Measurements from ENCODE around the gene SLC38A10.
"Not testable (repeated sequence)": the region's sequence is repeated elsewhere in the genome, so short reads cannot be mapped to it uniquely, and the experiment has no call there.

SLC38A10 gene

DNA sequence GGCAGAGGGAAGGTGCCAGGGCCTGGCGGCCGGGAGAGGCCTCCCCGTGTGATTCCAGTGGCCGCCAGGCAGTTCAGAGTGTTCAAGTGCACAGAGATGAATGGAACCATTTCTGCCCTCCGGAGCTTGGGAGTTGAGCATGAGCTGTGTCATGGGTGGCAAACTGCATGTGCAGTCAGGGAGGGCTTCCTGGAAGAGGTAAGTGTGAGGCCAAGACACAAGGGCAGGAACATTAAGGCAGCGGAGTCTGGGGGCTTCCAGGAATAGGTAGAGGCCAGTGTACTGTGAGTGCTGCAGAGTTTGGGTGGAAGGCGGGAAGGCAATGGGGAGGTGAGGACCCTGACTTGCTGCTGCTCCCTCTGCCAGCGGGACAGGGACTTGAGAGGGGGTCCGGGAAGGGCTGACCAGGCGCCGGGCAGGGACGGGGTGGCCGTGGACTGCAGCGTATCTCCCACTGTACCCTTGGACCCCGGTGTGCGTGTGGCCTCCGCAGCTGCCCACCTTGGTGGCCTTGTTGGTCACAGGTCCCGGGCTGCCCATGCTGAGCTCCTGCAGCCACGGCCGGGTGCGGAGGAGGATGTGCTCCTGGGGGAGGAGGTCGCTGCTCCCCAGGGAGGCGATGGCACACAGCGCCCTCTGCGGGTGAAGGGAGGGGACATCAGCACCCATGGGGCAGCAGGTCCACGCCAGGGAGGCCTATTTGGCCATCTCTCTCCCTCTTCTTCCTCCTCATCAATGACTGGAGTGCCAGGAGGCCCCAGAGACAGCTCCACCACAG, 64.9 kb downstream of the SLC38A10 start:
- no peak overlapping the region for H3K9ac ChIP-seq (ENCODE audit: low read depth, low read length)
- no peaks in the 10 kb centered on the region for H3K27me3 ChIP-seq (ENCODE audit: control insufficient read depth, insufficient read depth, low read length)
- H3K4me3 ChIP-seq (ENCODE audit: low read depth, low read length), result no peak overlapping the region
- H3K9me3 ChIP-seq (ENCODE audit: control insufficient read depth, insufficient read depth, low read length), result no peaks in the 10 kb centered on the region
- peaks cover 23% of the 10 kb centered on the region for H3K36me3 ChIP-seq (ENCODE audit: control insufficient read depth, insufficient read depth, low read length)
- H3K27ac ChIP-seq (ENCODE audit: low read depth, low read length), result no peak overlapping the region
- no peaks in the 10 kb centered on the region for H3K4me1 ChIP-seq (ENCODE audit: control insufficient read depth, insufficient read depth, low read length)

DNA sequence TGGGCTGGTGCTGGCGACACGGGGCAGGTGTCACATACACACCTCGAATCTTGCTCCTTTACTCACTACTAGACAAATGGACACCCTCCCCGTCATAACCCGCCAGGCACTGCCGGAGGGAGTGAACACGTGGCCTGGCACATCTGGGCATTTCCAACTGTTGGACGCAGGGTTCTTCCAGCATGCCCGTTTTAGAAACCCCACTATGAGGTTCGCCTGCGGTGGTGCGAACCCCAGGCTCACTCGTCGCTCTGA, 65.5 kb downstream of the SLC38A10 start:
- Histone ChIP-seq H3K36me3 (ENCODE audit: control insufficient read depth, insufficient read depth, low read length) (peaks cover 23% of the 10 kb centered on the region), H3K9me3 (ENCODE audit: control insufficient read depth, insufficient read depth, low read length) (no peaks in the 10 kb centered on the region), H3K27ac (ENCODE audit: low read depth, low read length) (no peak overlapping the region), H3K4me1 (ENCODE audit: control insufficient read depth, insufficient read depth, low read length) (no peaks in the 10 kb centered on the region), H3K4me3 (ENCODE audit: low read depth, low read length) (no peak overlapping the region), H3K9ac (ENCODE audit: low read depth, low read length) (no peak overlapping the region), H3K27me3 (ENCODE audit: control insufficient read depth, insufficient read depth, low read length) (no peaks in the 10 kb centered on the region)

DNA sequence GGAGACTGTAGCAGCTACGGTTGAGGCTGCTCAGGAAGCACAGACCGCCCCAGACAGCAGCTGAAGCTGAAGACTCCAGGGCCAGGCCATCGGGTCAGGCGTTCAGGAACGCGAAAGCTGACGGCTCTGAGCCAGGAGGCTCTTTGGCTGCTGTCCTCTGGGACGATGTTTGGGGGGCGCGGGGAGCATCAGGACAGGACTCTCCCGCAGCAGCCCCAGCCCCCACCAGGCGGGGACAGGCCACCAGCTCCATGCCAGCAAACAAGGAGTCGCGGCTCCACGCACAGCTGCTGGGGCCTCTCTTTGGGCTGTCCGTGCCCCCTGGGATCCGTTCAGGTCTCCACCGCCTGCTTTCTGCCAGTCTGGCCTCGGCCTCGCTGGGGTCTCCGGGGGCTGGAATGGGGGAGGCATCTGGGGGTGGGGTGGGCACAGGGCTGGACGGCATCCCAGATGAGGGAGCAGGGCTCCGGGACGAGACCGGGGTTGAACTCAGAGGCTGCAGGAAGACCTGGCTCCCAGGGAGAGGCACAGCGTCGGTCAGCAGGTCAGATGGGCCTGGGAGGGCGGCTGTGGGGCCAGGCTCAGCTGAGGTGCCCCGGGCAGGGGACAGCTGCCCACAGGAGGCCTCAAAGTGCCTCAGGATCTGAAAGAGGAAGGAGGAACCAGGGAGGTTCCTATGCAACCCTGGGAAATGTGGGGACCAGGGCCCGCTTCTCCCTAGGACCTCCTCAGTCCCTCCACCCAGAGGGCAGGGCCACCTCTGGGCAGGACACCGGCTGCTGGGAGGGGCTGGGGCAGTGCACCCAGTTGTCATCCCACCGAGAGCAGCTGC, 66.1 kb downstream of the SLC38A10 start:
- Histone ChIP-seq H3K27ac (ENCODE audit: low read depth, low read length) (no peak overlapping the region), H3K4me3 (ENCODE audit: low read depth, low read length) (no peak overlapping the region), H3K9me3 (ENCODE audit: control insufficient read depth, insufficient read depth, low read length) (no peaks in the 10 kb centered on the region), H3K27me3 (ENCODE audit: control insufficient read depth, insufficient read depth, low read length) (no peaks in the 10 kb centered on the region; the same call in 1 of the 2 replicates), H3K9ac (ENCODE audit: low read depth, low read length) (no peak overlapping the region), H3K36me3 (ENCODE audit: control insufficient read depth, insufficient read depth, low read length) (peaks cover 23% of the 10 kb centered on the region), H3K4me1 (ENCODE audit: control insufficient read depth, insufficient read depth, low read length) (no peaks in the 10 kb centered on the region)

DNA sequence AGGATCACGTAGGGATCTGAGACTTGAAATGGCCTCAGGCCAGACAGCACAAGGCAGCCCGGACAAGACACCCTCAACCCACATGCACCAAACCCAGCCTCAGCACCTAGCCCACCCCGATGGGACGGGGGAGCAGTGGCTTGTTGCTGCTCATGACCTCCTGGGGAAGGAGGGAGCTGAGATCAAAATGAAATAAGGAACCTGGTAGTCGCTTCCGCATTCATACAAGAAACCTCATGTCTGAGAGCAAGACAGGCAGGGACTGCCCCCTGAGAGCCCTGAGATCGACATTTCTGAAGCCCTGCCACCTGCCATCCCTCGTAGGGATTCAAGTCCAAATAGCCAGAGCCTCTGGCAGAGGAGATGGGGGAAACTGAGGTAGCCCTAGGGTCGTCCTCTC, 66.7 kb downstream of the SLC38A10 start:
- Histone ChIP-seq H3K4me1 (ENCODE audit: control insufficient read depth, insufficient read depth, low read length) (peaks cover 5% of the 10 kb centered on the region; the same call in 1 of the 2 replicates), H3K9ac (ENCODE audit: low read depth, low read length) (no peak overlapping the region), H3K27me3 (ENCODE audit: control insufficient read depth, insufficient read depth, low read length) (no peaks in the 10 kb centered on the region; the same call in 1 of the 2 replicates), H3K27ac (ENCODE audit: low read depth, low read length) (no peak overlapping the region), H3K4me3 (ENCODE audit: low read depth, low read length) (no peak overlapping the region), H3K36me3 (ENCODE audit: control insufficient read depth, insufficient read depth, low read length) (peaks cover 22% of the 10 kb centered on the region), H3K9me3 (ENCODE audit: control insufficient read depth, insufficient read depth, low read length) (no peaks in the 10 kb centered on the region)

DNA sequence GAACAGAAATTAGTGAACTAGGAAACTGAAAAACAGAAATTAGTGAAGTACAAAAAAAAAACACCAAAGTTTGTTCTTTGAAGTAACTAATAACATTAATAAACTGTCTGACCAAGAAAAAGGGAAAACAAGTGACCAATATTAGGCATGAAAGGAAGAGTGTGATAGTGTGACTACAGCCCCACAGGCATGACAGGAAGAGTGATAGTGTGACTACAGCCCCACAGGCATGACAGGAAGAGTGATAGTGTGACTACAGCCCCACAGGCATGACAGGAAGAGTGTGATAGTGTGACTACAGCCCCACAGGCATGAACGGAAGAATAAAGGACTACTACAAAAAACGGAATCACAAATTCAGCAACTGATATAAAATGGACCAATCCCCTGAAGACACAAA, 67.5 kb downstream of the SLC38A10 start:
- not testable (repeated sequence) for H3K27ac ChIP-seq (ENCODE audit: low read depth, low read length)

DNA sequence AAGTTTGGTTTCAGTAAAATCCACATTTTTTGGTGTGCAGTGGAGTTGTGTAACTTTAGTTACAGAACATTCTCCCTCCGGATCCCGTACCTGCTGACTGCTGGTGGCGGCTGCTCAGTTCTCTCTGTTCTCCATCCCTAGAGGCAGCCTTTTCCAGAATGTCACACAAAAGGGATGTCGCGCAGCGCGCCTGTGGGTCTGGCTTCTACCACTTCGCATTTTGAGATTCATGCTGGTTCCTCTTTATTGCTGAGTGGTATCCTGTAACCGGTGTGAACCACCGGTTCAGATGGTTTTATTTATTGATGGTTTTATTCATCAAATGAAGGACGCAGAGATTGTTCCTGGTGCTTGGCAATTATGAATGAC, 71.4 kb downstream of the SLC38A10 start:
- Histone ChIP-seq H3K27me3 (ENCODE audit: control insufficient read depth, insufficient read depth, low read length) (no peaks in the 10 kb centered on the region; the same call in 1 of the 2 replicates), H3K9ac (ENCODE audit: low read depth, low read length) (peak overlapping the region; percentile 82), H3K4me3 (ENCODE audit: low read depth, low read length) (peak overlapping the region; percentile 71), H3K27ac (ENCODE audit: low read depth, low read length) (peak overlapping the region; percentile 50), H3K4me1 (ENCODE audit: control insufficient read depth, insufficient read depth, low read length) (peaks cover 16% of the 10 kb centered on the region), H3K36me3 (ENCODE audit: control insufficient read depth, insufficient read depth, low read length) (peaks cover 8% of the 10 kb centered on the region), H3K9me3 (ENCODE audit: control insufficient read depth, insufficient read depth, low read length) (no peaks in the 10 kb centered on the region)

More for the DNA sequence above, 67.5 kb downstream of the SLC38A10 start:
- H3K27me3 ChIP-seq (ENCODE audit: control insufficient read depth, insufficient read depth, low read length); H3K4me1 ChIP-seq (ENCODE audit: control insufficient read depth, insufficient read depth, low read length); H3K9ac ChIP-seq (ENCODE audit: low read depth, low read length); H3K9me3 ChIP-seq (ENCODE audit: control insufficient read depth, insufficient read depth, low read length); H3K4me3 ChIP-seq (ENCODE audit: low read depth, low read length): not testable (repeated sequence)
- peaks cover 18% of the 10 kb centered on the region for H3K36me3 ChIP-seq (ENCODE audit: control insufficient read depth, insufficient read depth, low read length)

DNA sequence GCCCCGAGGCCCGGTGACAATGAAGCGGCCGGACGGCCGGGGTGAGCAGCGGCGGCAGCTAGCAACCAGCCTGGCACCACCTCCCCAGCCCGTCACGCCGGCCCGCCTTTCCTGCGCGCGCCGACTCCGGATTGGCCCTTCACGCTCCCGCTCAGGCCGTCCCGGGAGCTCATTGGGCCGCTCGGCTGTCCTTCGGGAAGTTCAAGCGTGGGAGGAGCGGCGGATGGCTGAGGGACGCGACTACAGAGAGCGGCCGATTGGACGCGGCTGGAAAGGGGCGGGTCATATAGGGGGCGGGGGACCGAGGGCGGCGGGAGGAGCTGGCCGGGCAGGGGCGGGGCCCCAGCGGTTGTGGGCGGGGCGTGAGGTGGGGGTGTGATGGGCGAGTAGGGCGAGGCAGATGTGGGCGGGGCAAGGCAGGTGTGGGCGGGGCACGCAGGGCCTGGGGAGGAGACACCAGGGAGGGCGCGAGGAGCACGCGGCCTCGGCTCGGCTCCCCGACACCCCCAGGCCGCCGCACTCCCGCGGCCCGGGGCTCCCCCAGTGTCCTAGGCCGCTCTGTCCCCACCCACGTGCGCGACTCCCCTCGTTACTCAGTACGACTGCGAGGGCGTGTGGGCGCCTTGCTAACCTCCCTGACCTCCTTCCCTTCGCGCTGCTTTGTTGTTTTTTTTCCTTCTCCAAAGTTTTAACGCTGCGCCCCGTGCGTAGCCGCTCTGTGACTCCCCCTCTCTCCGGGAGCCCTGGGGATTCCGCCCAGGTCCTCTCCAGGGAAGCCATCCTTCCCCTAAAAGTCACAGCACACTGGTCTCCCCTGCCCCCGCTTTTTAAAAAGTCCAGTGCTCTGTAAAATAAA, 72.0 kb downstream of the SLC38A10 start, which contains the start of gene CEP131:
Gene CEP131 (minus strand): TSS at position 60 of the 856 bp plus-strand sequence. CDS start 2,909 bp downstream, outside the sequence.
- Histone ChIP-seq H3K9me3 (ENCODE audit: control insufficient read depth, insufficient read depth, low read length) (no peaks in the 10 kb centered on the region), H3K4me1 (ENCODE audit: control insufficient read depth, insufficient read depth, low read length) (peaks cover 16% of the 10 kb centered on the region), H3K4me3 (ENCODE audit: low read depth, low read length) (peak within 1 kb of the TSS; percentile 89), H3K9ac (ENCODE audit: low read depth, low read length) (peak within 1 kb of the TSS; percentile 82), H3K27ac (ENCODE audit: low read depth, low read length) (peak within 1 kb of the TSS; percentile 50), H3K36me3 (ENCODE audit: control insufficient read depth, insufficient read depth, low read length) (peaks cover 10% of the 10 kb centered on the region), H3K27me3 (ENCODE audit: control insufficient read depth, insufficient read depth, low read length) (no peaks in the 10 kb centered on the region; the same call in 1 of the 2 replicates)

DNA sequence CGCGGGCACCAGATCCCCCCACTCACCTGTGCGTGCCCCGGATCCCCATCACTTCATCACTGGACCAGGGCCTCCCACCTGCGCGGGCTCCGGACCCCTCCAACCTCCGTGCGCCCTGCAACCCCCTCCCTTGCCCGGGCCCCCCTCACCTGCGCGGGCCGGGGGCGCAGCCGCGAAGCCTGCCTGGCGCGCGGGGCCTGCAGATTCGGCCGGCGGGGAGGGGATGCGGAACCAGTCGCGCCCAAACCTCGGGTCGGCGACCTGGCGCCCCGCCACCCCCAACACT, 72.5 kb downstream of the SLC38A10 start:
- no peak overlapping the region for H3K27ac ChIP-seq (ENCODE audit: low read depth, low read length)
- no peaks in the 10 kb centered on the region; the same call in 1 of the 2 replicates for H3K27me3 ChIP-seq (ENCODE audit: control insufficient read depth, insufficient read depth, low read length)
- H3K4me1 ChIP-seq (ENCODE audit: control insufficient read depth, insufficient read depth, low read length), result peaks cover 16% of the 10 kb centered on the region

DNA sequence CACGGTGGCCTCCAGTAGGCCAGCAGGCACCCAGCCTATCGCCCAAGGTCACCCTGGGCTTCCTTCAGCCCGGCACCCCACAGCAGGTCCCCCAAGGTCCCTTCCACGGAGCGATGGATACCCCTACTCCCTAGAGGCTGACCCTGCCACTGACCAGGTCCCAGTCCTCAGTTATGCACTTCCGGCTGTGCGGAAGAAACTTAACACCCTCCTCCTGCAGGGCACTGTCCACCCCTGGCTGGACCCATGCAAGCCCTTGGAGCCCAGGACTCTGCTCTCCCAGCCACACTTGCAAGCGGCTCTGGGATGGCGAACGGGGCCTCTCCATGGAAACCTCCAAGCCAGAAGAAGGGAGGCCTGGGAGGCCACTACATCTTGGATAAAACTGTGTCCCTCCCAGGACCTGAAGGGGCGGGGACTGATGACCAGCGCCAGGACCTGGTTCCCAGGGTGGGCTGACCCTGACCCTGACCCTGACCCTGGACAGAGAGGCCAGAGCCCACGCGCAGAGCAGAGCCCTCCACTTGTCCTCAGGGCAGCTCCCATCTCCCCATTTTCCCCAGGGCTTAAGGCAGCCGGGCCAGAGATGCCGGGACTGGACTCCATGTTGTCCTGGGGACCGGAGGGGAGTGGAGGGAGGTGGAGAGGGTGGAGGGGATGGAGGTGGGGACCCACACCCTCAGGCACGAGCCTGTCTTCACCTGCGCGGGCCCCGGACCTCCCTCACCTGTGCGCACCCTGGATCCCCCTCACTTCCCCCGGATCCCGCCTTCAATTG, 73.1 kb downstream of the SLC38A10 start:
- H3K27me3 ChIP-seq (ENCODE audit: control insufficient read depth, insufficient read depth, low read length), result no peaks in the 10 kb centered on the region; the same call in 1 of the 2 replicates
- no peak overlapping the region for H3K27ac ChIP-seq (ENCODE audit: low read depth, low read length)
- no peak overlapping the region for H3K9ac ChIP-seq (ENCODE audit: low read depth, low read length)
- peaks cover 16% of the 10 kb centered on the region for H3K4me1 ChIP-seq (ENCODE audit: control insufficient read depth, insufficient read depth, low read length)
- no peaks in the 10 kb centered on the region for H3K9me3 ChIP-seq (ENCODE audit: control insufficient read depth, insufficient read depth, low read length)
- H3K4me3 ChIP-seq (ENCODE audit: low read depth, low read length), result peak overlapping the region; percentile 89
- H3K36me3 ChIP-seq (ENCODE audit: control insufficient read depth, insufficient read depth, low read length), result peaks cover 16% of the 10 kb centered on the region

More for the DNA sequence above, 72.5 kb downstream of the SLC38A10 start:
- peaks cover 11% of the 10 kb centered on the region for H3K36me3 ChIP-seq (ENCODE audit: control insufficient read depth, insufficient read depth, low read length)
- H3K4me3 ChIP-seq (ENCODE audit: low read depth, low read length), result peak overlapping the region; percentile 89
- H3K9me3 ChIP-seq (ENCODE audit: control insufficient read depth, insufficient read depth, low read length), result no peaks in the 10 kb centered on the region
- H3K9ac ChIP-seq (ENCODE audit: low read depth, low read length), result no peak overlapping the region

DNA sequence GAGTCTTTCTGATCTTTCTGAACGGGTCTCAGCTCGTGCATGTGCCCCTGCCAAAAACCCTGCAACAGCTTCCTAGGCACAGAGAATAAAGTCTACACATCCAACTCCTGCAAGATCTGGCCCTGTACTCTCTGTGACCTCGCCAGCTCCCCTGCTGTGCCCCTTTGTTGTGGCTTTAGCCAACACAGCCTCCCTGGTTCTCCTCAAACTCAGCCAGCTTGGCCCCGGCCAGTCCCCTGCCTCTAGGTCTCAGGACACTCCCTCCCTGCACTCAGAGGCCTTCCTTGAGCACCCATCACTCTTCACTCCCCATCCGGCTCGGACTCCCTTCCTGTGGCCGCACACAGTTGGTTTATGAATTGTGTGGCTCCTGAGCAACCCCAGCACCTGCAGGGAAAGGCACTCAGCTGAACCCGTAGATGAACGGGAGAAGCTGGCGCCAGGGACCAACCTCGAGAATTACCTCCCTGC, 73.7 kb downstream of the SLC38A10 start:
- Histone ChIP-seq H3K27ac (ENCODE audit: low read depth, low read length) (no peak overlapping the region), H3K4me3 (ENCODE audit: low read depth, low read length) (peak overlapping the region; percentile 89), H3K27me3 (ENCODE audit: control insufficient read depth, insufficient read depth, low read length) (no peaks in the 10 kb centered on the region; the same call in 1 of the 2 replicates), H3K9ac (ENCODE audit: low read depth, low read length) (no peak overlapping the region), H3K4me1 (ENCODE audit: control insufficient read depth, insufficient read depth, low read length) (peaks cover 16% of the 10 kb centered on the region), H3K9me3 (ENCODE audit: control insufficient read depth, insufficient read depth, low read length) (no peaks in the 10 kb centered on the region), H3K36me3 (ENCODE audit: control insufficient read depth, insufficient read depth, low read length) (peaks cover 20% of the 10 kb centered on the region)

All from HUES48 (cell line).